ENCODE data around the gene GNG5.

GNG5 gene

DNA sequence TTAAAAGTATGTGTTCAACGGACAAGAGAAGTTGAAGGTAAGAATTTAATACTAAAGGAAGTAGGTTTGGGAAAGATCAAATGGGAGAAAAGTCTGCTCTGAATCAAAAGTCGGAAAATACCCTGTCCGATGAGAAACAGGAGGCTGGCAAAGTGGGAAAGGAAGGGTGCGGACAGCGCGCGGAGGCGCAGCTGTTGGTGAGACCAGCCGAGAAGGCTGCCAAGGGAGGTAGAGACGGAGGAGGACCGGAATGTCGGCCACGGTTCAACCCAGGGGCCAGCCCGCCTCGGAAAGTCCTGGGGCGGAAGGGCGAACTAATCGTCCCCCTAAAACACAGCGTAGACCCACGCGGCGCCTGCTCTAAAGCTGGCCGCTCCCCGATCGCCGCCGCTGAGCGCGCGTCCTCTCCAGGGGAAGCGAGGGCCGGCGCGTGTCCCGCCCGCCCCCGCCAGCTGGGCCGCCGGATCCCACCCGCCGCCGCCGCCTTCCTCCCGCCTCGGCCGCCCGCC lies 834 bp downstream of the GNG5 start:
- H3K4me3 ChIP-seq (ENCODE audit: low read length): peak overlapping the region; percentile 71
- TF ChIP-seq, protein P1, sequence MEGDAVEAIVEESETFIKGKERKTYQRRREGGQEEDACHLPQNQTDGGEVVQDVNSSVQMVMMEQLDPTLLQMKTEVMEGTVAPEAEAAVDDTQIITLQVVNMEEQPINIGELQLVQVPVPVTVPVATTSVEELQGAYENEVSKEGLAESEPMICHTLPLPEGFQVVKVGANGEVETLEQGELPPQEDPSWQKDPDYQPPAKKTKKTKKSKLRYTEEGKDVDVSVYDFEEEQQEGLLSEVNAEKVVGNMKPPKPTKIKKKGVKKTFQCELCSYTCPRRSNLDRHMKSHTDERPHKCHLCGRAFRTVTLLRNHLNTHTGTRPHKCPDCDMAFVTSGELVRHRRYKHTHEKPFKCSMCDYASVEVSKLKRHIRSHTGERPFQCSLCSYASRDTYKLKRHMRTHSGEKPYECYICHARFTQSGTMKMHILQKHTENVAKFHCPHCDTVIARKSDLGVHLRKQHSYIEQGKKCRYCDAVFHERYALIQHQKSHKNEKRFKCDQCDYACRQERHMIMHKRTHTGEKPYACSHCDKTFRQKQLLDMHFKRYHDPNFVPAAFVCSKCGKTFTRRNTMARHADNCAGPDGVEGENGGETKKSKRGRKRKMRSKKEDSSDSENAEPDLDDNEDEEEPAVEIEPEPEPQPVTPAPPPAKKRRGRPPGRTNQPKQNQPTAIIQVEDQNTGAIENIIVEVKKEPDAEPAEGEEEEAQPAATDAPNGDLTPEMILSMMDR (conservative IDR thresholded peaks at IDR 0.05; ENCODE audit: low read depth, low read length): no peak
- no peak for DNase-seq (ENCODE audit: low read depth)

DNA sequence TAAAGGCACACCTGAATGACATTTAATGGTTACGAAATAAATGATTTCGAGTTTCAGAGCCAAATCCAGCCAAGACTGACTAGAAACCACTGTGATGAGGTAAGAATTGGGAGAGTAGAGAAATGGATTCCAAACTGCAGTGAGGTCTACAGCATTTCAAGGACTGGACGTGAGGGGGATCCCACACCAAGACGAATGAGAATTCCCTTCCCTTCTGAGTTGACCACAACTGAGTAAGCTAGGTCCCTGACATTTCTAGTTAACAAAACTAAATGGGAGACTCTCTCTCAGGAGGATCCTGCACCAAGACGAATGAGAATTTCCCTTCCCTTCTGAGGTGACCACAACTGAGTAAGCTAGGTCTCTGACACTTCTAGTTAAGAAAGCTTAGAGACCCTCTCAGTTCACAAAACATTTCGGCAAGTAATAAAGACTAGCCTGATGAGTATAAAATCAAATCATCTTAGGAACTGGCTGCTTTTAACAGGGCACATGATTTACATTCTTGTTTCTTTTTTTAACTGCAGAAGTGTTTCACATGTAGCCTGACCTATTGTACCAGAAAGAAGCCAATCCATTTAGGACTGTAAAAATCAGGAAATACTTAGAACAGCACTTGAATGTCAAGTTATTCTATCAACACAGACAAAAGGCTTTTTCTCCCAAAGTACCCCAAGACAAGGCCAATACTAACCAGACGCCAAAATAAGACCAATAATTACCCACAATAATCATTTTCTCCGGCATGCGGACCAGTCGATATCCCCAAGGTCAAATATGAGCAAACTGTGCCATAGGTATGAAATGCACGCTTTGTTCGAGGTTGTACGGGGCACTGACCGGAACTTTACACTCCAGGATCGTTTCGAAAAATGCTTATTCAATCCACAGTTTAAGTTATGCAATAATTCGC lies 1.5 kb downstream of the GNG5 start:
- TF ChIP-seq, protein P1 (conservative IDR thresholded peaks at IDR 0.05; ENCODE audit: low read depth, low read length): peak; percentile 12
- H3K4me3 ChIP-seq (ENCODE audit: low read length): peak overlapping the region; percentile 71
- DNase-seq (ENCODE audit: low read depth): no peak

DNA sequence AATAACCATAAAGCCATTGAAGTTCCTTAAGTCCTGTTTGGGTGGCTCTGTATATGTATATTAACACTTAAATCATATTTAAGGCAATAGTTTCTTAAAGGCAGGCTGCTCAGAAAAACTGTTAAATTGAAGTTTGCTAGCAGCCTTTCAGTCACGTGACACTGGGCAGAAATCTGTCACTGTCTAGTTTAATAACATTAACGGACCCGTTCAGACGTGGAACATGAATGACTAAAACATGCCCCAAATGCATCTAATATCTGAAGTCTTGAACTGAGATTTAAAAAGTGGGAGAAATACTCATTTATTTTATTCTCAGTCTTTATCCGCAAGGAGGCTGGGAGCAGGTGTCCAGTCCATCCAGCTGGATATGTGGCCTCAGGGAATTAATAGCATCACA lies 3.5 kb downstream of the GNG5 start:
- no peak for DNase-seq (ENCODE audit: low read depth)
- TF ChIP-seq, protein P1 (conservative IDR thresholded peaks at IDR 0.05; ENCODE audit: low read depth, low read length): no peak
- no peak overlapping the region for H3K4me3 ChIP-seq (ENCODE audit: low read length)

DNA sequence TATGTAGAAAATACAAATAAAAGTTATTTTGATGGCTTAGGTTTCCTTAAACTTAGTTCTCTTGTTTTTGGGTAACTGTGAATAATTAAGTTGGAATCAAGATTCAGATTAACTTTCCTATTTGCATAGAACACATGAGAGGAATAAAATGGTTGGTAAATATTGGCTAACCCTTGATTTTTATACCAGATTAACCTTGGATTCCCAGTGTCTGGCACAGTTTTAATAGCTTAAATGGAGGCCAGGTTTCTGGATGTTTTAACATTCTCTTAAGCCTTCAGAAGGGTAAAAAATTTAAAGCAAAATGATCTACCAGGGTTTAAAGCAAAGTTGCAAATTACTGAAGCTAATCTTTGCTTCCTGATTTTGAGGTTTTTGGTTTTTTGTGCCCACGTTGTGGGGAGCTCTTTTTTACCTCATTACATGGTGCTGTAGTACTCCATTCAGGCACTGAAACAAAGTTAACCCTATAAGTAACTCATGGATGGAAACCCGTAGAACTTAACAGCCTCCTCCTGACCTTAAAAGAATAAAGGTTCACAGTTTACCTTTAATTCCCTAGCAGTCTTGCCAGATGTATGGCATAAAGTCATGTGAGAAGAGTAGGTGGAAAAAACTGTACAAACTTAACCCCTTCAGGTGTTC lies 8.6 kb downstream of the GNG5 start:
- no peak overlapping the region for H3K4me3 ChIP-seq (ENCODE audit: low read length)
- TF ChIP-seq, protein P1 (conservative IDR thresholded peaks at IDR 0.05; ENCODE audit: low read depth, low read length): no peak
- no peak for DNase-seq (ENCODE audit: low read depth)

DNA sequence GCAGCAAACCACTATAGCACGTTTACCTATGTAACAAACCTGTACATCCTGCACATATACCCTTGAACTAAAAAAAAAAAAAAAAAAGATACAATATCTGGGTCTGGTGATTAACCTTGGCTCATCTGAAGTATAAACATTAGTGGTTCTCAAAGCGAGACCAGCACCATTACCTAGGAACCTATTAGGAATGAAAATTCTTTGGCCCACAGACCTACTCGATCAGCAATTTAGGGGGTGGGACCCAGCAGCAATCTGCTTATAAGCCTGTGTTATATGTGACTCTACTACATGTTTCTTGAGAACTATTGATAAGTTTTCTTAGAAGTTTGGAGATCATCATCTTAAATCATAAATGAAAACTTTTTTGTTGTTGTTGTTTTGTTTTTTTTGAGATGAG lies 9.9 kb downstream of the GNG5 start:
- TF ChIP-seq, protein P1 (conservative IDR thresholded peaks at IDR 0.05; ENCODE audit: low read depth, low read length): no peak
- DNase-seq (ENCODE audit: low read depth): no peak
- no peak overlapping the region for H3K4me3 ChIP-seq (ENCODE audit: low read length)

DNA sequence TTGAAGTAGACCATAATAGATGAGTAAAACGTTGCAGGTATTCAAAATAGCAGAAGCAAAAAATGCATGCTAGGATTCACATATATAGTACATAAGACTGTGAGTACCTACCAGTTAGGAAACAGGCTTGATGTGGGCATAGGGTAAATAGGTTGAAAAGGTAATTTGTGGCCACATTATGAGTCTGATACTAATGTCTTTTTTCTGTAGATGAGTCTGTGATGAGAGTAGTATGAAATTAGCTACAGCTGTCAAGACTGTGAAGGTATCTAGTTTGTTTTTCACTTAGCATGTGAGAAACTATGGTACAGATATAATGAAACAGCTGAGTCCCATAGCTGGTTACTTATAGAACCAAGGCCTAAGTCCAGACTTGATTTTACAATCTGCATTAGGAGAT lies 12.6 kb downstream of the GNG5 start:
- no peak overlapping the region for H3K4me3 ChIP-seq (ENCODE audit: low read length)
- no peak for DNase-seq (ENCODE audit: low read depth)
- TF ChIP-seq, protein P1 (conservative IDR thresholded peaks at IDR 0.05; ENCODE audit: low read depth, low read length): no peak

Measured in retinal pigment epithelial cell (primary cell).